DLD1 (cell line): ENCODE measurements around the gene KYNU.
"Not testable (repeated sequence)": the region's sequence is repeated elsewhere in the genome, so short reads cannot be mapped to it uniquely, and the experiment has no call there.

ENCODE experiments used
- in situ Hi-C: cut with HindIII; loops from 2 replicates; pipeline ENCODE4 v1.10.0; 2017; ENCODE audit warnings: low sequenced_read_pairs

Gene KYNU

DNA sequence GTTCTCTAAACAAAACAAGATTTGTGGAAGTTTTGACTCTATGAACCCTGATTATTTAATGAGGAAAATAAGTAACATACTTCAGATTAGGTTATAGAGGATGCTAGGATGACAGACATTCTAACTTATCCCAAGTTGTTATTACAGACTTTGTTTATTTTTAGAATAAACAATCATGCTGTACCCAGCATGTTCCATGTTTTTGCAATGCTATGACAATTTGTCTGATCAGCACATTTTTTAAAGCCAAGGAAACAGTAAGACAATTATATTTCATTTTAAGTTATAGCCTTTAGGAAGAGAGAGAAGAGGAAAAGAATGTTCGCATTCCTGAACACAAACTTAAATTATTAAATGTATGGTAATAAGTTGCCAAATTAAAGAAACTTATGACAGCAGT, 119.8 kb downstream of the KYNU start:
- in situ Hi-C loops: no loop called here

DNA sequence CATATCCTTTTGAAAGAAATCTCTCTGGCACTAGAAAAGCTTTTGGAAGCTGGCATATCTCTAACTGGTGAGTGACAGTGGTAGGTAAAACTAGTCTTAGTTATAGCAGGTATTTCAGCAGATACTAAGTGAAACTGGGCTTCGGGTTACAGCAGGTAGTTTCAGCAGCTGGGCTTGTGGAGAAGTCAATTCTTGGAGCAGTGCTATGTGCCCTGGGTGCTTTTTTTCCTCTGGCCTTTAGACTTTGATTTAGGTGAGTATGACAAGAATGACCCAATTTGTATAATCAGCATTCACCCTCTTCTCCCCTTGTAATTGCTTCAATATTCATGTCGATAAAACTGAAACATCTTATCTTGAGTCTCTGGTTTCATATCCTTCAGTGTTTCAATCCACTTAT, 123.1 kb downstream of the KYNU start:
- in situ Hi-C loops: no loop called here

DNA sequence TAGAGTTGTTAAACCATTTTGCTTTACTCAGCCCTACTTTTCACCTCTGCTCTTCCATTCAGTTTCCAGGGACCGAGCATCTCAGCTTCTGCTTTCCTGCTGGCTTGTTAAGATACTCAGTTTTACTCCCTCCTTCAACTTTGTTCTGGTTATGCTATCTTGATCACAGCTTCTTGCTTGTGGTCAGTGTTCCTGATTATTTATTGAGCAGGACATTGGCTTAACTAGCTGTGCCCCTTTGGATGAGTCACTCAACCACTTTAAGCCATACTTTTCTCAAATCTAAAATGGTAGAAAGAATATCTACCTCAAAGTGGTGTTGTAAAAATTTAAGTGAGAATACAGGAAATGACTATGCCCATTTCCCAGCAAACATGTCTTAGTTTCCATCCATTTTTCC, 124.0 kb downstream of the KYNU start:
- in situ Hi-C loops: no loop called here

DNA sequence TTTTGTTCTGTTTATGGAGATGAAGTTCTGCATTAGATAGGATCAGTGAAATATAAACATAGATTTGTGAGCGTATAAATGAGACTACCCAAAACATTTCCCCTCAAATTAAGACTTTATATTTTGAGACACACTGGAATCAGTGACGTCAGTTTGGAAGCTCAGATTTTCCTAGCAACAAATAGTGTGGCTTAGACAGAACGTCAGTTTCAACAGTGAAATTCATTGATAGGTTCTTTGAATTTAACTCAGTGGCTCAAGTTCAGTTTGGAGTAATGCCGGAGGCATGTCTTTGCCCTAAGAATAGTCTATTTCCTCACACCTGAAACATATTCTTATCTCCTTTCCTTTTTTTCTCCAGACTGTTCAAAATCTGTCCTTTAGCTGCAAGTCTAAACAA, 138.2 kb downstream of the KYNU start:
- in situ Hi-C loops: no loop called here

DNA sequence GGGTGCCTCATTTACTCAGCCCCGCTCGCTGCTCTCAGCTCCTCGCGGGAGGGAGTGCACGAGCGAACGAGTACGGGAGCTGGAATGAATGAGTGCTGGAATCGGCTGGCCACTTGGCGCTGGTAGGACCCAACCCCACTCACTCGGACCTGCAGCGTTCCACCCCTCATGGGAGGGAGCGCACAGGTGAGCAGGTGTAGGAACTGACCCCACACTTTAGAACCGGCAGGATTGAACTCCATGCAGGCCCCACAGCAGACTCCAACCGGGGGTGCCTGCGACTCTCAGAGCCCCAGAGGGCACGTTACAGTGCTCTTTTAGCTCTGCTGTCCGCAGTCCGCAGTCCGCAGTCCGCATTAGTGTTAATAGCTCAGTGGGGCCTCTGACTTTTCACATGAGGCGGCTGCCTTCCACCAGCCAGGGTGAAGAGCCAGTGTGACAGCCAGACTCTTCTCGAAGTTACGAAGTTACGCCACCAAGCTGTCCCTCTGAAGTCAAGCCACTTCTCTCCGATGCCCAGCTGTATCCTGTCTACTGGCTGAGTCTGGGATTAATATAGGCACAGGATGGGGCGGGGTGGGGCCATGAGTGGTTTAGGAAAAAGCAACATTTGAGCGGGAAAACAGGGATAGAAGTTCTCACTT, 149.1 kb downstream of the KYNU start:
- in situ Hi-C loops: no loop called here

DNA sequence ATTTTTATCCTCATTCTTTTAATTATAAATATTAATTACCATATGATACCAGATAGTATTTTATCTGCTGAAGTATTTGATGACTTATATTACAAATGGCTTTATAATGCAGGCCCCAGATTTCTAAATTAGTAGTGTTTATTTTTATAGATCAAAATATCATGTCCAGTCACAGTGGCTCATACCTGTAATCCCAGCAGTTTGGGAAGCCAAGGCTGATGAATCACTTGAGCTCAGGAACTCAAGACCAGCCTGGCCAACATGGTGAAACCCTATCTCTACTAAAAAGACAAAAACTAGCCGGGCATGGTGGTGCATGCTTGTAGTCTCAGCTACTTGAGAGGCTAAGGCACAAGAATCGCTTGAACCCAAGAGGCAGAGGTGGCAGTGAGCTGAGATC, 151.7 kb downstream of the KYNU start:
- in situ Hi-C loops: no loop called here

DNA sequence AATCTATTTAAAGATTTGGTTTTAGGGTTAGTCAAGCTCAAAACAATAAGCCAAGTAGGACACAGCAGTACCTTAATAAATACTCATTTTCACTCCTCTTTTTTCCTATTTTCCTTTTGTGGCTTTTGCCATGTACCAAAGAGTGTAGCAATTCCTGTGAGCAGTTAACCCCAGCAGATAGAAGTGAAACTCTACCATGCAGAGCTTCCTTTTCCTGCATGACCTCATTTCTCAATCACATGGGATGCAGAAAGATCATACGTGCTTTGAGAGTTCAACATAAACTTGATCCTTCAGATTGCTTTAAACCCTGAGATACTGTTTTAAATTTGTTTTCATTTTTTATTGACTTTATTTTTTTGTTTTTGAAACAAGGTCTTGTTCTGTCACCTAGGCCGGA, 152.7 kb downstream of the KYNU start:
- in situ Hi-C loops: no loop called here

DNA sequence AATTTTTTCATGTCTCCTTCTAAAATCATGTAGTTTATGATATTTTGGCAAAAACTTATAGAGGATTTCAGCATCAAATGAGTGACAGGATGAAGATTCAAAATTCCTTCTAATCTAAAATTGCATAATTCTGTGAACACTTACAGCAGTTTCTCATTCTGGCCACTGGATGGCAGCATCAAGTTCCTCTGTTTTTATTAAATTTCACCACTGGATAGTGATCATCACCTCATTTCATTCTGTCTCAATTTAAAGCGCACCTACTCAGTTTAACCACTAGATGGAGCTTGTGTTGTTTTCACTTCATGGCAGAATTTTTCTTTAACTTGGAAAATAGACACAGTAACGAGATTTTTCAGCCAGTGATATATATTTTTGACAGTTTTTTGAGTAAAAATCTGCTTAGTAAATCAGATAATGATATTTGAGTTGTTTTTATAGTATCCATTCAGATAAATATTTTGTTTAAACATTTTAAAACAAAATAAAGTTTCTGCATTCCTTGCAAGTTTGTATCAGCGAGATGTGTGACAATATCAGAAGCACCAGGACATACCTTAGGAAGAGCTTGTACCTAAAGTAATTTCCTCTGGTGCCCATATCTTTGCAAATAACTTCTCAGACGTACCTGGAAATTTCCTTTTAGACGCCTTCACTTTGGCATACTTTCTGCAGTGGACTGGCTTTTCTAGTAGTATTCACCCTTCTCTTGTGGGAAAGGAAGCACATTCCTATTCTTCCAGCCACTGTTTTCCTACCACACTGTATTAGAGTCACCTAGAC, 157.0 kb downstream of the KYNU start:
- in situ Hi-C loops: no loop called here

DNA sequence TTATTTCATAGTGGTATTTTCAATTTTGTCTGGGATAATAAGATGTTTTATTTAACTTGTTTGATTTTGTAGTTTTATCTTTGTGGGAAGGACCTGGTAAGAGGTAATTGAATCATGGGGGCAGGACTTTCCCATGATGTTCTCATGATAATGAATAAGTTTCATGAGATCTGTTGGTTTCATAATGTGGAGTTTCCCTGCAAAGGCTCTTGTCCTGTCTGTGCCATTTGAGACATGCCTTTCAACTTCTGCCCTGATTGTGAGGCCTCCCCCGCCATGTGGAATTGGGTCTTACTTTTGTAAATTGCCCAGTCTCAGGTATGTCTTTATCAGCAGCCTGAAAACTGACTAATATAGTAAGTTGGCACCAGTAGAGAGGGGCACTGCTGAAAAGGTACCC, 174.0 kb downstream of the KYNU start:
- in situ Hi-C loops: no loop called here

DNA sequence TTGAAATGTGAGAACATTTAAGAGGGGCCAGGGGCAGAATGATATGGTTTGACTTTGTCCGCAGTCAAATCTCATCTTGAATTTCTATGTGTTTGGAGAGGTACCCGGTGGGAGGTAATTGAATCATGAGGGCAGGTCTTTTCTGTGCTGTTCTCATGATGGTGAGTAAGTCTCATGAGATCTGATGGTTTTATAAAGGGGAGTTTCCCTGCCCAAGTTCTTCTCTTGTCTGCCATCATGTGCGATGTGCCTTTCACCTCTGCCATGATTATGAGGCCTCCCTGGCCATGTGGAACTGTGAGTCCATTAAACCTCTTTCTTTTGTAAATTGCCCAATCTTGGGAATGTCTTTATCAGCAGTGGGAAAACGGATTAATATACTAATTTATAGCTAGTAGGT, 176.0 kb downstream of the KYNU start:
- in situ Hi-C loops: not testable (repeated sequence)

DNA sequence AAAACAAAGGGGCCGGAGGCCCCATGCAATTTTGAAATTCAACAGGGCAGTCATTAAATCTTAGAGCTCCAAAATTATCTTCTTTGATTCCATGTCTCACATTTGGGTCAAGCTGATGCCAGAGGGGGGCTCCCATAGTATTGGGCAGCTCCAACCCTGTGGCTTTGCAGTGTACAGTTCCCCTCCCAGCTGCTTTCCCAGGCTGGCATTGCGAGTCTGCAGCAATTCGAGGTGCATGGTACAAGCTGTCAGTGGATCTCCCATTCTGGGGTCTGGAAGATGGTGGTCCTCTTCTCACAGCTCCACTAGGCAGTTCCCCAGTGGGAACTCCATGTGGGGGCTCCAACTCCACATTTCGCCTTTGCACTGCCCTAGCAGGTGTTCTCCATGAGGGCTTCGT, 179.1 kb downstream of the KYNU start:
- in situ Hi-C loops: no loop called here

DNA sequence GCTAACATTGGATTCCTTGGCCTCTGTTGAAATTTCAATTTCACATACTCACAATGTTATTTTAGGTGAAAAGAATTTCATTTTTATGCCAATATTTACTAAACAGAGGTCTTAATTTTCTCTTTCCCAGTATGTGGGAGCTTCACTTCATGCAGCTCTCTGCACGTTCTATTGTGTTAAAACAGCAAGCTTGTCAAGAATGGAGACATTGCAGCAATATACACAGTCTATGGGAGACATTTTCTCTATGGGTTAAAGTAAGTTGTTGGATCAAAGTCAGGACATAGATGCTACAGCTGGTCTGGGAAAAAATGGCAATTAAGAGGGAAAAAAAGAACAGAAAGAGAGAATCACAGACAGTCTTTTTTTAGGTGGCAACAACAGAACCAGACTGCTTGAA, 181.4 kb downstream of the KYNU start:
- in situ Hi-C loops: no loop called here

DNA sequence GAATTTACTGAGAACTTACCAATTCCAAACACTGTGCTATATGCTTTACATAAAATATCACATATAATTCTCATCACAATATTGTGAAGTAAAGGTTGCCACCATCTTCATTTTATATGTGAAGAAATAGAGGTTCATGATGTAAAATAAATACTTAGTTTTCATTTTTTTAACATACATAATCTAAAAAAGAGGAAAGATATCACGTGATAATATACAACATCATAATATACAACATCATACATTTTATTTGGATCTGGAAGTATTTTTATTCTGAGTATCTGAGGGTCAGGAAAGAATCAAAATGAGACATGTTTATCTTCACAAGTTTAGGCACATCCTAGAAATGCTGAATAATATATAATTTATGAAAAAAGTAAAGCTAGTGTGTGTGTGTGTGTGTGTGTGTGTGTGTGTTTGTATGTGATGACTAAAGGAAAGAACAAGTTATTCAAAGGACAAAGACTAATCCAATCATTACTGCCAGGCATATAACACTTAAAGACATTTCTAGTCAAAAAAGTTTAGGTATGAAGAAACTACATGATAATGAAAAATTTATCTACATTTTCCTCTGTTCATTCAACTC, 186.2 kb downstream of the KYNU start:
- in situ Hi-C loops: no loop called here

DNA sequence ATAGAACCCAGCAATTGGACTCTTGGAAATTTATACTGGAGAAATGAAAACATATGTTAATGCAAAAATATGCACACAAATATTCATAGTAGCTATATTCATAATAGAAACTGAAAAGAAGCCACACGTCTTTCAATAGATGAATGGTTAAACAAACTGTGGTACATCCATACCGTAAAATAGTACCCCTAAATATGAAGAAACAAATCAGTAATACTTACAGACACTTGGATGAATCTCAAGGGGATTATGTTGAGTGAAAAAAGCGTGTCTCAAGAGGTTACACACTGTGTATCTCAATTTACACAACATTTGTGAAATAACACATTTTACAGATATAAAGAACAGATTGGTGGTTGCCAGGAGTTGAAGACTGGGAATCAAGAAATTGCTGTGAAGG, 190.6 kb downstream of the KYNU start:
- in situ Hi-C loops: no loop called here

DNA sequence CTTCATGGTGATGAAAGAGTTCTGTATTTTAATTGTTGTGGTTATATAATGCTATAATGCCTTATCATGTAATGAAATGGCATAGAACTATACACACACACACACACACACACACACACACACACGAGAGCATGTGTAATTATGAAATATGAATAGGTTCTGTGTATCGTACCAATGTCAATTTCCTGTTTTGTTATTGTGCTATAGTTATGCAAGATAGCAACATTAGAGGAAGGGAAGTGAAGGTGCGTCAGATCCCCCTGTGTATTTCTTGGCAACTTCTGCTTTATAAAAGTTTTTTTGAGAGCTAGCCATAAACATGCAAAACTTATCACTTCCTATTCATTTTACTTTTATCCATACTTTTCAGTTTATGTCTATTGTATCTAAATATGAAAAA, 191.0 kb downstream of the KYNU start:
- in situ Hi-C loops: no loop called here

DNA sequence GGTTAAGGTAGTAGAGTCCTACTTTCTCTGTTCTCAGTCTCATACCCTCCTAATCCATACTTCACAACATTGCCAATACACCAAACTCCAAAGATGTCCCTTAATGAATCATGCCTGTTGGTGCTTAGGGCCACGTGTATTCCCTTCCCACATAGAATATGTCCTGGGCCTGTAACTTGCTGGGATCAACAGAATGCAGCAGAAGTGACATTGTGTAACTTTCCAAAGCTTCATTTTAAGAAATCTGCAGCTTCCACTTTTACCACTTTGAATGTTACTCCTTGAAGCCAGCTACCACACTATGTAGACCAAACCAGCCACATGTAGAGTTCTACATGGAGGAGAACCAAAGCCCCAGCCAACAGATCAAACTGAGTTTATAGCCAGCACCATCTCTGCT, 193.2 kb downstream of the KYNU start:
- in situ Hi-C loops: no loop called here

DNA sequence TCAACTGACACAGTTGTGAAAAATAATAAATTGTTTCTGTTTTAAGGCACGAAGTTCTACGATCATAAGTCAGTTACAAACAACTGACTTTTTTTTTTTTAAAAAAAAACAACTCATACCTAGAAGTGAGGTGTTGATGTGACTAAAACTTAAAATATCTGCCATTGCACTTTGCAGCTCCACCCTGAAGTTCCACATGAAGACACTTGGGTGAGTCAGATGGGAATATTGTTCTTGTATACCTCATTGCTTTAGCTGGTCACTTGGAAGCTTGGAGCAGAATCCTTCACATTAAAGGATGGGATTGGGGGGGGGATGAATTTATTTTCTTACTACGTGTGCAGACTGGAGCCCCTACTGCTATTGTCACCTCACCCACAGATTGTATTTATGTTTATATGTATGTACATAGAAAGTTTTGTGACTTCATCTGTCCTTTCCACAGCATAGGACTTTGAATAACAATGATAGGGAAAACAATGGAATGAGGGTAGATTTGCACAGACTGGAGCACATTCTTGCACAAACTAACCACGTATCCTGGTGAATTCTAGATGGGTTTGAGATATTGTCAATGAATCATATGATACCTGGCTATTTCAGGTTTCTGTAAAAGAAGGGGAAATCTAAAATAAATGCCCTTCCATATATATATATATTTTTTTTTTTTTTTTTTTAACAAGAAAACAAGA, 193.9 kb downstream of the KYNU start:
- in situ Hi-C loops: no loop called here

DNA sequence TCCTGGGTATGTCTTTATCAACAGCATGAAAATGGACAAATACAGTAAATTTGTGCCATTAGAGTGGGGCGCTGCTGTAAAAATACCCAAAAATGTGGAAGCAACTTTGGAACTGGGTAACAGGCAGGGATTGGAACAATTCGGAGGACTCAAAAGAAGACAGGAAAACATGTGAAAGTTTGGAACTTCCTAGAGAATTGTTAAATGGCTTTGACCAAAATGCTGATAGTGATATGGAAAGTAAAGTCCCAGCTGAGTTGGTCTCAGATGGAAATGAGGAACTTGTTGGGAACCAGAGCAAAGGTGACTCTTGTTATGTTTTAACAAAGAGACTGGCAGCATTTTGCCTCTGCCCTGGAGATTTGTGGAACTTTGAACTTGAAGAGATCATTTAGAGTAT, 197.4 kb downstream of the KYNU start:
- in situ Hi-C loops: not testable (repeated sequence)

DNA sequence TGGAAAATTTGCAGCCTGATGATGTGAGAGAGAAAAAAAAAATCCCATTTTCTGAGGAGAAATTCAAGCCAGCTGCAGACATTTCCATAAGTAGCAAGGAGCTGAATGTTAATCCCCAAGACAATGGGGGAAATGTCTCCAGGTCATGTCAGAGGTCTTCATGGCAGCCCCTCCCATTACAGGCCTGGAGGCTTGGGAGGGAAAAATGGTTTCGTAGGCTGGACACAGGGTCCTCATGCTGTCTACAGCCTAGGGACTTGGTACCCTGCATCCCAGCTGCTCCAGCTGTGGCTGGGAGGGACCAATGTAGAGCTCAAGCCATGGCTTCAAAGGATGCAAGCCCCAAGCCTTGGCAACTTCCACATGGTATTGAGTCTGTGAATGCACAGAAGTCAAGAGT, 198.2 kb downstream of the KYNU start:
- in situ Hi-C loops: no loop called here

DNA sequence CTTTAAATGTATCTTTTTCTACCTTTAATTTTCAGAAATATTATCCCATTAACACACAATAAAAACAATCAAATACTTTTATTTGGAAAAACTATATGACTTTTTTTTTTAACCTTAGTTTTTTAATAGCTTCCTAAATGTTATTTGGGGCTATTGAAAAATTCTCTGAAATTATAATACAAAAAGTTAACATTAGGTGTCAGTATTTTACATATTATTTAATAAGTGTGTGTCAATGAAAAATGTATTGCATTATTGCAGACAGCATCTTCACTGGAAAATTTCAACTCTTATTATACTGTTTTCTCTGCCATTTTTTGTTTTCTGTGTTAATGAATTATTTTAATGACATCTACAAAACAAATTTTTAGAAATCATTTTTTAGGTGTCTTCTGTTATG, 200.6 kb downstream of the KYNU start:
- in situ Hi-C loops: no loop called here

DNA sequence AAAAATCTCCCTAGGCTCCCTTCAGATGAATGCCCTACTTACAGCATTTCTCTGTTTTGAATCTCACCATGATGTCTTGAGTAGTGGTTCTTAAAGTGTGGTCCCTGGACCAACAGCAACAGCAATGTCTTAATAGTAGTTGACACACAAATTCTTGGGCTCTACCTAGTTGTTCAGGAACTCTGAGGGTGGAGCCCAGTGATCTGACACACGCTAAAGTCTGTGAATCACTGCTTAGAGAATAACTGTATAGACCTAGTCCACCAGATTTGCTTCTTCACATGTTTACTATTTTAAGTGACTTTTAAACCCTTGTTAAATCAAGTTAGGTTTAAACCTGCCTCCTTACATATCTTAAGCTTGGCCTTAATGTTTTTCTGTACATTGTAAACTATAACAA, 204.2 kb downstream of the KYNU start:
- in situ Hi-C loops: no loop called here

DNA sequence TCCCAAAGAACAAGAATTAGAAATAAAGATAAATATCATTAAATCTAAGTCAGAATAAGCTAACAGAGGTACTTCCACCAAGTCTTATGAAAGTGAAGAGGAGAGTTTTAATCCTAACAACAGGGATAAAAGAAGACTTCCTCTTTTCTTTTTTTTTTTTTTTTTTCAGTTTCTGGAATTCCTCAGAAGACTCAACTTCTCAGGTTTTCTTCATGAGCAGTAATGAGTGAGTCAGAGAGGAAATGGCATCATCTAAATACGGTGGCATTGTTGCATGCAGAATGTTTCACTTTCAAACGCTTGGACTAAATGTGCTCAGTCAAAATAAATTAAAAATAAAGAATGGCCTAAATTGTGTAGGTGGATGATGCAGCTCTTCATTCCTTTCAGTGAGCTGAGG, 206.2 kb downstream of the KYNU start:
- in situ Hi-C loops: no loop called here
